GM21423 (cell line): ENCODE measurements around the gene NHSL2.
A peak's percentile ranks its signal among the peaks of the same experiment; 100 is the strongest.
"Not testable (repeated sequence)": the region's sequence is repeated elsewhere in the genome, so short reads cannot be mapped to it uniquely, and the experiment has no call there.

Experiments used
- ATAC-seq: cut with Tn5 transposase; IDR thresholded peaks from one replicate; pipeline ENCODE4 v1.9.1; 2021; ENCODE audit warnings: mild to moderate bottlenecking, moderate library complexity; ENCODE audit not compliant: unreplicated experiment

Gene NHSL2

GRCh38 chrX:72145181-72145580 is 234.5 kb downstream of the NHSL2 start:
- no peak for ATAC-seq

- ATAC-seq: no peak
Measured at GRCh38 chrX:72146527-72146926, 235.9 kb downstream of the NHSL2 start.

DNA sequence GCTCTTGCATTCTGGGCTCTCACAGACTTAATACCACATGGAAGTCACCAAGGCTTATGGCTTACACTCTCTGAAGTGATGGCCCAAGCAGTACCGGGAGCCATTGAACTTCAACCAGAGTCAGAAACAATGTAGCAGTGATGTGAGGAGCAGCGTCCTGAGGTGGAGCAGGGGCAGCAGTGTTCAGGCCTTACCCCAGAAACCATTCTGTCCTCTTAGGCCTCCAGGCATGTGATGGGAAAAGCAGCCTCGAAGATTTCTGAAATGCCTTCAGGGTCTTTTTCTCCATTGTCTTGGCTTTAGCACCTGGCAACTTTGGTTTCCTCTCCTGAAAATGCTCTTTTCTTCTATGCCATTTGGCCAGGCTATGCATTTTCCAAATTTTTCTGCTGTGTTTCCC is 248.1 kb downstream of the NHSL2 start:
- no peak for ATAC-seq

DNA sequence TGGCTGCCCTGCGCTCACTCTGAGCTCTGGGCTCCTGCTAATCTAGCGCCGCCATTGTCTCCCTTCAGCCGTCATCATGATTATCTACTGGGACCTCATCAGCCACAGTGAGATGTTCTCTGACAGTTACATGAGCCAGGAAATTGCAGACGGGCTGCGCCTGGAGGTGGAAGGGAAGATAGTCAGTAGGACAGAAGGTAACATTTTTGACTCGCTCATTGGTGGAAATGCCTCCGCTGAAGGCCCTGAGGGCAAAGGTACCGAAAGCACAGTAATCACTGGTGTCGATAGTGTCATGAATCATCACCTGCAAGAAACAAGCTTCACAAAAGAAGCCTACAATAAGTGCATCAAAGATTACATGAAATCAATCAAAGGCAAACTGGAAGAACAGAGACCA is 249.1 kb downstream of the NHSL2 start:
- ATAC-seq: no peak

GRCh38 chrX:72165551-72165950 is 254.9 kb downstream of the NHSL2 start:
- ATAC-seq: no peak

DNA sequence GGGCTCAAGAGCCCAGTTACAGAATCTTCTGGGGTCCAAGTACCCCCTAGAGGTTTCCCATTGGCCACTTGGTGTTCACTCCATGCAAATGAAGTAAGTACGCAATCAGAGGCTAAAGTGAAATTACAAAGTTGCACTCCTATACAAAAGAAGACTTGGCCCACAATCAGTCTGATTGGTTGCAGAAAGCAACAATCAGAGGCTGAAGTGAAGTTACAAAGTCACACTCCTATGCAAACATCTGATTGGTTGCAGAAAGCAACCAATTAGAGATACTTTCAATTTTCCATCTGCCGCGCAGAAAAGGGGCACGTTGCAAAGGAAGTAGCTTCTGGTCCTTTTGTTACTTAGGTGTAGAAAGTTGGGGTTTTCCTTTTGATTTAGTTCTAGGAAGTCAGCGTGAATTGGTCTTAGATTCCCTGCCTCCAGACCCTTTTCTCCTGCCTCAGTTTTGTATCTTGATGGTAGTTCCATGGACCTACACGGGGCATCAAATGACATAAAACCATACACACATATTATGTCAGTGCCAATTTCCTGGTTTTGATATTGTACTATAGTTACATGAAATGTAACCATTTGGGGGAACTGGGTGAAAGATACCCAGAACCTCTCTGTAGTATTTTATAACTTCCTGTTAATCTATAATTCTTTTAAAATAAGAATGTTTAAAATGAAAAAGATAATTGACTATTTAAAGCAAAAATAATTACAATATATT is 258.5 kb downstream of the NHSL2 start:
- no peak for ATAC-seq

GRCh38 chrX:72176289-72176688 is 265.6 kb downstream of the NHSL2 start:
- not testable (repeated sequence) for ATAC-seq

- ATAC-seq: no peak
Measured at GRCh38 chrX:72176981-72177380, 266.3 kb downstream of the NHSL2 start.

DNA sequence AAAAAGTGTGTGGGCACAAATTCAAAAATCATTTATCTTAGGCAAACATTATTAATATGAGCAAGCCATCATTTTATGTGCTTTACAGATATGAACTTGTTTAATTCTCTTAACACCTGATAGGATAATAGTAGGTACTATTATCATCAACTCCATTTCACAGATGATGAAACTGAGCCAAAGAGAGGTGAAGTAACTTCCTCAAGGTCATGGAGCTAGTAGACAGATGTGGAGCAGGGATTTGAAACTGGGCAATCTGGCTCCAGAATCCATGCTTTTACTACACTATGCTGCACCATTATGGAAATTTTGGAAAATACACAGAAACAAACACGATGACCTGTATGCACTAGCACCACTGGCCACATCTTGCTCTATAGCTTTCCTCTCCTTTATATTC is 269.9 kb downstream of the NHSL2 start:
- ATAC-seq: no peak

DNA sequence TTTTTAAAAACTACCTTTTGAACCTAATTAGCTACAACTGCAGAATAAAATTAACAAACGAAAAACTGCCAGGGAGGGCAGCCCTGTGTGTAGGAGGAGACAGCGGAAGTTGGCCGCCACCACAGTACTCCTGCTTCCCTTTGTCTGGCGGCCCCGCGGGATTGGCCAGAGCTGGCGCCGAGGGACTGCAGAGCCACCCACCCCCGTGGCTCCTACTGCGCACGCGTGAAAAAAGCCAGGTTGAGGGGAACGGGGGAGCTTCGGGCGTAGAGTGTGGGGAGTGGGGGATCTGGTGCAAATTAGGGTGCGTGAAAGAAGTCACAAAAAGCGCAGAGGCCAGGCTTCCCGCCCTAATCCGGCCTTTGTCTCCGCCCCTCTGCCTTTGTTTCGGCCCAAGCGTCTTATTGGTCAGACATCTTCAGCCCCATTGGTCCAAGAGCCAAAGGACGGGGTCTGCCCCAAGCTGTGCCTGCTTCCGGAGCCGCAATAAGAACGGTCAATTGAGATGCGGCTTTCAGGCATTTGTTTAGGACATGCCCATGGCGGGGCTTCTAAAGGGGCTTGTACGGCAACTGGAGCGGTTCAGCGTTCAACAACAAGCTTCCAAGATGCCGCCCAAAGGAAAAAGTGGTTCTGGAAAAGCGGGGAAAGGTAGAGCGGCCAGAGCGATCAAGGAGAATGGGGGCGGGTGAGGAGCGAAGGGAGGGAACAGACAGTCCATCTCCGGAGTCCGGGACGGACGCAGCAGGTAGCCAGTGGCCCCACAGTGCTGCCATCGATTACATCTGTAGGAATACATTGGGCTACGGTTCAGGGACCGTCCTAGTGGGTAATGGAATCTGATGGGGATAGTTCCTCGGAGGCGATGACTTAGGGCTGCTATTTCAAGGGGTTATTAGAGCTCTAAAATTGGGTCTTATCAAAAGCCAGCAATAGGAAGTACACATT is 270.8 kb downstream of the NHSL2 start, which contains the start of gene PIN4:
PIN4 (plus strand) TSS at position 580 of the 948 bp plus-strand sequence; CDS start at position 609, 29 bp downstream.
- ATAC-seq: peak; percentile 97

- no peak for ATAC-seq
Measured at GRCh38 chrX:72182924-72183323, 272.3 kb downstream of the NHSL2 start.

- no peak for ATAC-seq
Measured at GRCh38 chrX:72201836-72202536, 291.3 kb downstream of the NHSL2 start.
